HCT116 (cell line): ENCODE results near the gene CERS2.

Experiments
- CEBPB ChIP-seq: IDR thresholded peaks from 2 replicates; pipeline ENCODE4 v1.6.1; 2012; ENCODE audit warnings: low read depth
- SRF ChIP-seq: IDR thresholded peaks from 2 replicates; pipeline ENCODE4 v1.6.1; 2012; ENCODE audit warnings: low read depth

DNA sequence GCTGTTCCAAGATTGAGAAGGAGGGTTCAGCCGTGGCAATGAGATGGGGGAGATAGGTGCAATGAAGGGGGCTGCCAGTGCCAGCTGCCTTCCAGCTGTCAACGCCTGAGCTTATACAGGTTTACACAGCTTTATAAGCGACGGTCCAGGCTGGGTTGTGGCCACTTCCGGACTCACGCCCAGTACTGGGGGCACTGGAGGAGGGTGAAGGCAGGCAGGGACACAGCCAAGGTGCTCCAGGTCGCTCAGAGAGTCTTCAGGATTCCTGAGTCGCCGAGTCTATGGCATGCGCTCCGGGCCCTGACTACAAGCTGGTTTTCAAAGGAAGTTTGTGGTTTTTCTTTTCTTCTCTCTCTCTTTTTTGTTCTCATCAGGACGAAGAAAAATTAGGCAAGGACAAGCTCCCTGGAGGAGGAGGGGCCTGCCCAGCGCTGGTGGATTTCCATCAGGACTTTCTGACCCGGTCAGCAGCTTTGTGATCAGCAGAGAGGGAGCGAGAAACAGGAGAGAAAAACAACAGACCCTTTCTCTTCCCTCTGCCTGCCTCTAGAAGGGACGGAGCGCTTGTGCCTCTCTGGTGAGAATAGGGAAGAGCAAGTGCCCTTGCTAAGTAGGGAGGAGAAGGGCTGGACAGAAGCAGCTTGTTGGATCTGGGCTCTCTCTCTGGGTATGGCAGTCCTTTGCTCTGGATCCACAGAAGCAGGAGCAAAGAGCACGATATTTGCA lies 31.9 kb upstream of the CERS2 start, which contains the start of gene MINDY1:
- TF ChIP-seq SRF (no peak), CEBPB (no peak)
